Endodermal cell (in vitro differentiated cells): Measurements from ENCODE around the gene PDGFRB. TPM values are rescaled to one million over a fixed set of nuclear protein-coding genes. Genes with fewer than 3 reads are reported as not detected.

Source experiments
- DNase-seq: peaks from one replicate; pipeline ENCODE4 v3.0.0-alpha.2; 2017
- H3K27ac ChIP-seq: 2 replicates; pipeline ENCODE4 v1.5.1; 2013; ENCODE audit warnings: mild to moderate bottlenecking, low read depth, low read length, moderate library complexity
- H3K27me3 ChIP-seq: 2 replicates; pipeline ENCODE4 v1.6.1; 2013; ENCODE audit warnings: mild to moderate bottlenecking, low read length, moderate library complexity; ENCODE audit not compliant: insufficient read depth, control insufficient read depth, poor library complexity, severe bottlenecking
- H3K36me3 ChIP-seq: 2 replicates; pipeline ENCODE4 v1.7.0; 2013; ENCODE audit warnings: mild to moderate bottlenecking, low read length, moderate library complexity; ENCODE audit not compliant: control insufficient read depth, insufficient read depth
- H3K4me1 ChIP-seq: one replicate; pipeline ENCODE4 v1.7.0; 2013; ENCODE audit warnings: low read length; ENCODE audit not compliant: control insufficient read depth, insufficient read depth
- H3K4me3 ChIP-seq: 2 replicates; pipeline ENCODE4 v1.5.1; 2013; ENCODE audit warnings: mild to moderate bottlenecking, low read length, moderate library complexity
- H3K9ac ChIP-seq: 2 replicates; pipeline ENCODE4 v1.6.1; 2013; ENCODE audit warnings: mild to moderate bottlenecking, low read length, moderate library complexity; ENCODE audit not compliant: poor library complexity, severe bottlenecking; ENCODE audit errors: extremely low read depth
- H3K9me3 ChIP-seq: 2 replicates; pipeline ENCODE4 v1.6.1; 2013; ENCODE audit warnings: mild to moderate bottlenecking, low read length, moderate library complexity; ENCODE audit not compliant: control insufficient read depth
- H3K27ac Mint-ChIP-seq: 2 replicates; pipeline ENCODE4 v1.8.0; 2020; ENCODE audit warnings: mixed read lengths
- H3K27me3 Mint-ChIP-seq: 2 replicates; pipeline ENCODE4 v1.8.0; 2021; ENCODE audit warnings: mild to moderate bottlenecking, mixed read lengths; ENCODE audit not compliant: insufficient read depth
- H3K36me3 Mint-ChIP-seq: 2 replicates; pipeline ENCODE4 v1.8.0; 2020; ENCODE audit warnings: low read depth, mixed read lengths
- H3K4me1 Mint-ChIP-seq: 2 replicates; pipeline ENCODE4 v1.8.0; 2020; ENCODE audit warnings: mixed read lengths
- H3K4me3 Mint-ChIP-seq: 2 replicates; pipeline ENCODE4 v1.8.0; 2020; ENCODE audit warnings: mild to moderate bottlenecking, moderate library complexity, mixed read lengths
- H3K9me3 Mint-ChIP-seq: 2 replicates; pipeline ENCODE4 v1.8.0; 2020; ENCODE audit warnings: mild to moderate bottlenecking, mixed read lengths
- WGBS, 2 experiments: methylation state at CpG; one replicate each; pipeline versions ENCODE4 v1.1.5 to v1.1.7; 2013; ENCODE audit warnings: missing lambda C conversion rate in 2 of 2, mixed read lengths in 1 of 2; ENCODE audit not compliant: insufficient coverage in 1 of 2, insufficient read length in 1 of 2; 5-methylcytosine and 5-hydroxymethylcytosine counted together
- total RNA-seq, 2 donors: library from RNA; stranded (reverse); fragmentation: NEBNext Ultra II Directional in 1 of 2; extraction: Animal tissue kit (Norgen Biotek cat#: 25700) in 1 of 2; gene quantifications; 2 replicates in 1 of 2; 3 replicates in 1 of 2; pipeline ENCODE4 v1.2.1, GENCODE V29; 2021
- TF ChIP-seq, protein P1 (sequence below): fragments of 200-600 bp; sonication (generic); conservative IDR thresholded peaks from 2 replicates; pipeline ENCODE4 v1.5.0; 2021; ENCODE audit warnings: antibody characterized with exemption, mild to moderate bottlenecking

The PDGFRB gene
- total RNA-seq, 2 donors from 2014 or later, result 4.1 to 6.5 TPM

DNA sequence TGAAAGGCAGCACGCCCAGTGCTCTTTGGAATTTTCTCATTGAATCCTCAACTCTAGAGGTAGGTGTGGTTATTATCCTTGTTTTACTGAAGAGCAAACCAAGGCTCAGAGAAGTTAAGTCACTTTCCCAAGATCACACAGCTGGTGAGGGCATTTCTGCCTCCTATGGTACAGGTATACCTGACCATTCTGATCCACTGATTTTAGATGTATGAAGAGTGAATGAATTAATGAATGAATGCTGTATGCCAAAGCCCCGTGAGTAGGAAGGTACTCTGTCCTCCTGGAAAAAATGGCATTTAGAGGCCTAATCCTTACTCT, 51.1 kb downstream of the PDGFRB start:
- 87 to 94% methylated on average over 2 of the region's 2 CpGs for WGBS, 2 experiments
- no peaks in the 10 kb centered on the region for H3K9me3 Mint-ChIP-seq

DNA sequence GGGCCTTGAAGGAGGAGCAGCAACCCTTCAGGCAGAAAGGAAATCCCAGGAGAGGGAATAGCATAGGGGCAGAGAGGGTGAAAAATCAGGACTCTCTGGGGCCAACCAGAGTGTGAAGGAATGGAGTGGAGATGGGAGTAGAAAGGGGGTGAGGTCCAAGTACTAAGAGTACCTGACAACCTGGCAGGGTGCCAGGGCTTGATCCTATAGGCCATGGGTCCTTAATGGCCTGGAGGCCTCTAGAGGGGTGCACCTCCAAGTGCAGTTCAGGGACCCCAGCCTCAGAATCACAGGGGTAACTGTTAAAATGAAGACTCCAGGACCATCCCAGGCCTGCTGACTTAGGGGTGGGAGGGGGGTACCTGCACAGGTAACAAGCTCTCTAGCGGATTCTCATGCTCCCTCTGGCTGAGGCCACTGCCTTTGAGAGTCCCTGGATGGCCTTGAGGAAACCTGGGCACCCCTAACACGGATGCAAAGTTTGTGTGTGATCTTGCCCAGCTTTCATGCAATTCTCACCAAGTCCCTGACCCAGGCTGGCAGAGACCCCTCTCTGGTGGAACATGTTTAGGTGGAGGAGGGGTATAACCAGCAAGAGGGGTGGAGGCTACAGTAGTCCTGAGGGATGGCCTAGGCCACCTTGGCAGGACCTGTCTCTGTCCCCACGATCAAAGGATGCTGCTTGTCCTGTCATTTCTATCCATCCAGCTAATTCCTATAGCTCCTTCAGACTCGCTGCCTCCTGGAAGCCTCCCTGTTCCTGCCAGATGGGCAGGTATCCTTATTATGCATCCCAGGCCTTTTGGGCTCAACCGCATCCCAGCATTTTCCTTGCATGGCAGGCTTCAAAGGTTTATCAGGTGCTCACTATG, 51.7 kb downstream of the PDGFRB start:
- WGBS, 2 experiments, result 89 to 92% methylated on average over 2 to 5 of the region's 5 CpGs
- no peak overlapping the region for H3K27ac ChIP-seq
- Mint-ChIP-seq H3K4me3 (no peak overlapping the region), H3K27me3 (no peaks in the 10 kb centered on the region), H3K36me3 (no peaks in the 10 kb centered on the region), H3K9me3 (no peaks in the 10 kb centered on the region), H3K27ac (no peak overlapping the region), H3K4me1 (peaks cover 2% of the 10 kb centered on the region)
- H3K9ac ChIP-seq, result no peak overlapping the region
- no peaks in the 10 kb centered on the region for H3K27me3 ChIP-seq
- H3K4me3 ChIP-seq, result no peak overlapping the region
- peak; percentile 33 for DNase-seq
- no peaks in the 10 kb centered on the region for H3K4me1 ChIP-seq
- H3K36me3 ChIP-seq, result no peaks in the 10 kb centered on the region
- H3K9me3 ChIP-seq, result no peaks in the 10 kb centered on the region
- TF ChIP-seq, protein P1, sequence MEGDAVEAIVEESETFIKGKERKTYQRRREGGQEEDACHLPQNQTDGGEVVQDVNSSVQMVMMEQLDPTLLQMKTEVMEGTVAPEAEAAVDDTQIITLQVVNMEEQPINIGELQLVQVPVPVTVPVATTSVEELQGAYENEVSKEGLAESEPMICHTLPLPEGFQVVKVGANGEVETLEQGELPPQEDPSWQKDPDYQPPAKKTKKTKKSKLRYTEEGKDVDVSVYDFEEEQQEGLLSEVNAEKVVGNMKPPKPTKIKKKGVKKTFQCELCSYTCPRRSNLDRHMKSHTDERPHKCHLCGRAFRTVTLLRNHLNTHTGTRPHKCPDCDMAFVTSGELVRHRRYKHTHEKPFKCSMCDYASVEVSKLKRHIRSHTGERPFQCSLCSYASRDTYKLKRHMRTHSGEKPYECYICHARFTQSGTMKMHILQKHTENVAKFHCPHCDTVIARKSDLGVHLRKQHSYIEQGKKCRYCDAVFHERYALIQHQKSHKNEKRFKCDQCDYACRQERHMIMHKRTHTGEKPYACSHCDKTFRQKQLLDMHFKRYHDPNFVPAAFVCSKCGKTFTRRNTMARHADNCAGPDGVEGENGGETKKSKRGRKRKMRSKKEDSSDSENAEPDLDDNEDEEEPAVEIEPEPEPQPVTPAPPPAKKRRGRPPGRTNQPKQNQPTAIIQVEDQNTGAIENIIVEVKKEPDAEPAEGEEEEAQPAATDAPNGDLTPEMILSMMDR, result no peak

More for the DNA sequence above, 51.1 kb downstream of the PDGFRB start:
- TF ChIP-seq, protein P1, result no peak
- Histone ChIP-seq H3K36me3 (no peaks in the 10 kb centered on the region), H3K4me1 (no peaks in the 10 kb centered on the region), H3K27ac (no peak overlapping the region), H3K9ac (no peak overlapping the region), H3K9me3 (no peaks in the 10 kb centered on the region), H3K4me3 (no peak overlapping the region), H3K27me3 (no peaks in the 10 kb centered on the region)
- no peak overlapping the region for H3K27ac Mint-ChIP-seq
- no peaks in the 10 kb centered on the region for H3K27me3 Mint-ChIP-seq
- DNase-seq, result no peak
- H3K36me3 Mint-ChIP-seq, result no peaks in the 10 kb centered on the region
- H3K4me3 Mint-ChIP-seq, result no peak overlapping the region
- H3K4me1 Mint-ChIP-seq, result peaks cover 2% of the 10 kb centered on the region

DNA sequence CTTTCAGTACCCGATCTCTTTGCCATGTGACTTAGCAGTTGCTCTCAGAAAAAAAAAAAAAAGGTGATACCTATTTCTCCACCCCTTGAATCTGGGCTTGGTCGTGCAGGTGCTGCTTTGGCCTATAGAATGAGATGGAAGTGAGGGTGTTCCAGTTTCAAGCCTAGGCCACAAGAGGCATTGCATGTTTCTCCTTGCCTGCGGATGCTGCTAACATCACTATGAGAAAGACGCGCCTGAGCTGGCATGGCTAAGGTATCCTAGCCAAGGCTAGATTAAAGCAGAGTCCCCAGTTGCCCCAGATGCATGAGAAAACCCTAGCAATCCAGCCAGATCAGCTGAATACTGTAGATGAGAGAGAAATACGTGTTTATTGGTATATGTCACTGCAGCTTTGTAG, 54.6 kb downstream of the PDGFRB start:
- Histone ChIP-seq H3K4me3 (no peak overlapping the region), H3K9ac (no peak overlapping the region), H3K4me1 (no peaks in the 10 kb centered on the region), H3K27me3 (peaks cover 19% of the 10 kb centered on the region), H3K36me3 (no peaks in the 10 kb centered on the region), H3K9me3 (no peaks in the 10 kb centered on the region), H3K27ac (no peak overlapping the region)
- no peaks in the 10 kb centered on the region for H3K9me3 Mint-ChIP-seq
- TF ChIP-seq, protein P1, result peak; percentile 38
- H3K4me1 Mint-ChIP-seq, result no peaks in the 10 kb centered on the region
- WGBS, 2 experiments, result 78 to 85% methylated on average over 5 to 6 of the region's 6 CpGs
- peaks cover 13% of the 10 kb centered on the region for H3K27me3 Mint-ChIP-seq
- DNase-seq, result peak; percentile 65
- H3K4me3 Mint-ChIP-seq, result no peak overlapping the region
- no peaks in the 10 kb centered on the region for H3K36me3 Mint-ChIP-seq
- no peak overlapping the region for H3K27ac Mint-ChIP-seq
